GM12864 (cell line): ENCODE data around the gene CLEC18A.

Experiments
- DNase-seq: peaks from one replicate; pipeline ENCODE4 v3.0.0-alpha.2; 2011; ENCODE audit warnings: low read depth
- H3K4me3 ChIP-seq: 2 replicates; pipeline ENCODE4 v1.5.1; 2011; ENCODE audit warnings: mild to moderate bottlenecking, low read depth, low read length, control low read depth
- CTCF ChIP-seq: IDR thresholded peaks from 2 replicates; pipeline ENCODE4 v1.5.1; 2011; ENCODE audit warnings: low read depth, mild to moderate bottlenecking, moderate library complexity, low read length, control low read depth, inconsistent platforms; ENCODE audit errors: missing control alignments

CLEC18A gene

DNA sequence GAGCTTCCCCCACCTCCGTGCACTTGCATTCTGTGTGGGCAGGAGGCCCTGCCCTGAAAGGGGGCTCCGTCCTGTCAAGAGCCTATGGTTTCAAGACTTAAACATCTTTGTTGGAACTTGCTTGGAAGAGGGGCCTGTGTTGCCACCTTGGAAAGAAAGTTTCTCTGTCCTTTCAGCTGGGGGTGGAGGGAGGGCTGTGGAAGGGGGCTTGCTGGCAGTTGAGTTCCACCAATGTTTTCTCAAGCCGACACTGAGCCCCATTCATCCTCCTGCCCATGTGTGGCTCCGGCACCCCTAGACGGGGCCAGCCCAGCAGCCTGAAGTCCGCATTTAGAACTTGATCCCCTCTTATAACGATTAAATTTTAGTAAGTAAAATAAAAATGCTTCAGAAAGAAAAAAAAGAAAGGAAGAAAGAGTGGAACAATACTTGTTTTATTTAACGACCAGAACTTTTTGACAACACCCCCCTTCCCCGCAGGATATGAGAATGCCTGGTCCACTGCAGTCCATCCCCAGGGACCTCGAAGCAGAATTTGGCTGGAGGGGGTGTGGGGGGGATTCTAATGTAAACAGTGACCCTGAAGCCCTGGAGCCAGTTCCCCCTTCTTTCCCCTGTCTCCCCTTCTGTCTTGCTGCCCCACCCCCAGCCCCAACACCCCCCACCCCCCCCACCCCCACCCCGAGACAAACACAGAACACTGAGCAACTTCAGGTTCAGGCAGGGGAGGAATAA lies 26.9 kb upstream of the CLEC18A start:
- H3K4me3 ChIP-seq, result no peak overlapping the region
- TF ChIP-seq CTCF, result no peak
- DNase-seq, result no peak

- TF ChIP-seq CTCF, result no peak
- no peak for DNase-seq
- H3K4me3 ChIP-seq, result no peak overlapping the region
Measured at GRCh38 chr16:69924777-69925191, 26.4 kb upstream of the CLEC18A start.

GRCh38 chr16:69925311-69925710 lies 25.8 kb upstream of the CLEC18A start:
- no peak for TF ChIP-seq CTCF
- H3K4me3 ChIP-seq, result no peak overlapping the region
- DNase-seq, result no peak

GRCh38 chr16:69926241-69926640 lies 24.9 kb upstream of the CLEC18A start:
- no peak overlapping the region for H3K4me3 ChIP-seq
- no peak for TF ChIP-seq CTCF
- DNase-seq, result no peak

GRCh38 chr16:69927056-69927757 lies 23.9 kb upstream of the CLEC18A start:
- no peak overlapping the region for H3K4me3 ChIP-seq
- no peak for TF ChIP-seq CTCF
- DNase-seq, result no peak

DNA sequence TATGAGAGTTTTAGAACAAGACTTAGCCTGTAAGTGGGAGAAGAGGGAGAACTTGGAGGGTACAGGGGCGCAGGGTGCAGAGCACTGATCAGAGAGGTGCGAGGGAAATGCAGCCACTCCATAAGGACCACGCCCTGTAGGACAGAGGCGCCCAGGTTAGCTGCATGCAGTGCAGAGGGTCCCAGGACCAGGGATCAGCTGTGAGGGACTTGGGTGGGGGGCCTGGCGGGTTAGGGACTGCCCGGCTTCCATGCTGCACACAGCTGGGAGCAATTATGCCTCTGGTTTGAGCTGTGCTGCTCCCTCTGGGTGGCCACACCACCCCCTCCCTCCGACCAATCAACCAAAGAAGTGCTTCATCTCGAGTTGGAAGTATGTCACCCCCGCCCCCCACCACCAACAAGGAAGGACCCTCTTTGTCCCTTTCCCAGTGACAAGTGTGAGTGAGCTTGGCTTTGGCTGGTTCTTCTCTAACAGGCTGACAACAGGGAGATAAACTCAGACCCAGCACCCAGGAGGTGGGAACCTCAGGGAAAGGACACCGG lies 22.2 kb upstream of the CLEC18A start:
- no peak for DNase-seq
- no peak for TF ChIP-seq CTCF
- no peak overlapping the region for H3K4me3 ChIP-seq
